Type B pancreatic cell (in vitro differentiated cells): Measurements from ENCODE around the gene LIN52. TPM values are rescaled to one million over a fixed set of nuclear protein-coding genes. Genes with fewer than 3 reads are reported as not detected.
A peak's percentile ranks its signal among the peaks of the same experiment; 100 is the strongest.

Experiments used
- DNase-seq: peaks from one replicate; pipeline ENCODE4 v3.0.0; 2021; ENCODE audit warnings: mixed read lengths; ENCODE audit not compliant: unreplicated experiment; ENCODE audit errors: extremely low spot score
- H3K27ac Mint-ChIP-seq: 2 replicates; pipeline ENCODE4 v1.8.0; 2021; ENCODE audit warnings: mild to moderate bottlenecking, mixed read lengths
- H3K27me3 Mint-ChIP-seq: 2 replicates; pipeline ENCODE4 v1.8.0; 2021; ENCODE audit warnings: mixed read lengths
- H3K36me3 Mint-ChIP-seq: 2 replicates; pipeline ENCODE4 v1.8.0; 2021; ENCODE audit warnings: mixed read lengths
- H3K4me1 Mint-ChIP-seq: one replicate; pipeline ENCODE4 v1.8.0; 2021; ENCODE audit warnings: mixed read lengths; ENCODE audit not compliant: unreplicated experiment
- H3K4me3 Mint-ChIP-seq: 2 replicates; pipeline ENCODE4 v1.8.0; 2021; ENCODE audit warnings: mild to moderate bottlenecking, mixed read lengths
- H3K9me3 Mint-ChIP-seq: 2 replicates; pipeline ENCODE4 v1.8.0; 2021; ENCODE audit warnings: mixed read lengths
- CTCF ChIP-seq: fragments of 200-600 bp; sonication (generic); conservative IDR thresholded peaks from 2 replicates; pipeline ENCODE4 v1.5.0; 2021; ENCODE audit warnings: antibody characterized with exemption, mild to moderate bottlenecking
- total RNA-seq: library from RNA; stranded (reverse); gene quantifications from 2 replicates; pipeline ENCODE4 v1.2.1, GENCODE V29; 2021; ENCODE audit warnings: low replicate concordance

Gene LIN52
- total RNA-seq, 1 donor from 2014 or later, result 15.1 TPM

- TF ChIP-seq CTCF, result no peak
- H3K4me1 Mint-ChIP-seq, result no peaks in the 10 kb centered on the region
- peaks cover 4% of the 10 kb centered on the region for H3K9me3 Mint-ChIP-seq
- peak overlapping the region; percentile 77 for H3K4me3 Mint-ChIP-seq
- peaks cover 94% of the 10 kb centered on the region for H3K27me3 Mint-ChIP-seq
- DNase-seq, result no peak
- no peaks in the 10 kb centered on the region for H3K36me3 Mint-ChIP-seq
- peak overlapping the region; percentile 62 for H3K27ac Mint-ChIP-seq
Observed at GRCh38 chr14:74242021-74242779, 157.4 kb downstream of the LIN52 start.

GRCh38 chr14:74242780-74243042 lies 158.0 kb downstream of the LIN52 start:
- Mint-ChIP-seq H3K4me3 (peak overlapping the region; percentile 77), H3K27ac (no peak overlapping the region), H3K4me1 (no peaks in the 10 kb centered on the region), H3K36me3 (no peaks in the 10 kb centered on the region), H3K27me3 (peaks cover 93% of the 10 kb centered on the region), H3K9me3 (no peaks in the 10 kb centered on the region)
- DNase-seq, result no peak
- TF ChIP-seq CTCF, result no peak

GRCh38 chr14:74243051-74243450 lies 158.3 kb downstream of the LIN52 start:
- no peak overlapping the region for H3K27ac Mint-ChIP-seq
- no peaks in the 10 kb centered on the region for H3K4me1 Mint-ChIP-seq
- no peak overlapping the region for H3K4me3 Mint-ChIP-seq
- TF ChIP-seq CTCF, result no peak
- DNase-seq, result no peak
- H3K27me3 Mint-ChIP-seq, result peaks cover 93% of the 10 kb centered on the region
- no peaks in the 10 kb centered on the region for H3K36me3 Mint-ChIP-seq
- H3K9me3 Mint-ChIP-seq, result no peaks in the 10 kb centered on the region

- Mint-ChIP-seq H3K36me3 (no peaks in the 10 kb centered on the region), H3K4me1 (no peaks in the 10 kb centered on the region), H3K9me3 (no peaks in the 10 kb centered on the region), H3K27me3 (peaks cover 87% of the 10 kb centered on the region), H3K27ac (no peak overlapping the region), H3K4me3 (no peak overlapping the region)
- TF ChIP-seq CTCF, result peak; percentile 35
- DNase-seq, result no peak
Observed at GRCh38 chr14:74244115-74244514, 159.4 kb downstream of the LIN52 start.

GRCh38 chr14:74245292-74245691 lies 160.5 kb downstream of the LIN52 start:
- no peak for DNase-seq
- no peak for TF ChIP-seq CTCF
- no peaks in the 10 kb centered on the region for H3K36me3 Mint-ChIP-seq
- no peak overlapping the region for H3K4me3 Mint-ChIP-seq
- H3K9me3 Mint-ChIP-seq, result no peaks in the 10 kb centered on the region
- H3K4me1 Mint-ChIP-seq, result no peaks in the 10 kb centered on the region
- H3K27me3 Mint-ChIP-seq, result peaks cover 87% of the 10 kb centered on the region
- H3K27ac Mint-ChIP-seq, result no peak overlapping the region

- Mint-ChIP-seq H3K27me3 (peaks cover 80% of the 10 kb centered on the region), H3K4me1 (peaks cover 3% of the 10 kb centered on the region), H3K4me3 (no peak overlapping the region), H3K27ac (no peak overlapping the region), H3K9me3 (no peaks in the 10 kb centered on the region), H3K36me3 (no peaks in the 10 kb centered on the region)
- no peak for DNase-seq
- TF ChIP-seq CTCF, result no peak
Observed at GRCh38 chr14:74246542-74246941, 161.8 kb downstream of the LIN52 start.
